GM18870 (cell line): Measurements from ENCODE around the gene IRF3.

Source experiments
- ATAC-seq: cut with Tn5 transposase; IDR thresholded peaks from one replicate; pipeline ENCODE4 v1.9.1; 2021; ENCODE audit warnings: moderate library complexity; ENCODE audit not compliant: unreplicated experiment

The IRF3 gene

GRCh38 chr19:49672131-49672919, 6.7 kb upstream of the IRF3 start:
- ATAC-seq, result no peak

DNA sequence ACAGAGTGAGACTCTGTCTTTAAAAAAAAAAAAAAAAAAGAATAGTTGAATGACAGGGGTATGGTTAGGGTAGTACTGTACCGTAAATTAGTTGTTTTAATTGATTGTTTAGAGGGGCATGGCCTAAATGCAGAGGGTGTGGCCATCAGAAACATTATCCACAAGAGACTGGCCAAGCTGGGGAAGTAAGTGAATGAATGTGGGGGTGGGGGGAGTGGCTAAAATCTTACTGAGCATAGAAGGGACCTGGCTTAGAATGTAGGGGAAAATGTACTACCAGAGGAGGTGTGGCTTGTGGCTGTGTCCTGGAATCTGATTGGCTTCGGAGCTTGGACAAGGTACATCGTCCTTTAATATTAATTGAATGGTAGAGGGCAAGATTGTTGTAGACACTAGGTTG, 3.9 kb upstream of the IRF3 start:
- no peak for ATAC-seq

DNA sequence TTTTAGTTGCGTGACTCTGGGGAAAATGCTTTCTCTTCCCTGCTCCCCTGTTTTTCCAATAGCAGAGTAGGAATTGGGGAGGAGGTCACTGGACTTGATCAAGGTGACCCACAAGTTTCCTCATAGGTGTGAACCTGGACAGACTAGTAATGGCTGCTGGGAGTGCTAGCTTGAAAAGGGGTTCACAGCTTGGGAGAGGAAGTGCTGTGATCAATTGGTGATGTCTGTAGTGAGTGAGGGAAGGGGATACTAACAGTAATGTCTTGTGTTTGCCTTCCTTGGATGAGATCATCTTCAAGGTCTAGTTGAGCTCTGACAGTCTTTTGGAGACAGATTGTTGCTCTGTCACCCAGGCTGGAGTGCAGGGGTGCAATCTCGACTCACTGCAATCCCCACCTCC, 1.8 kb upstream of the IRF3 start:
- ATAC-seq, result no peak

DNA sequence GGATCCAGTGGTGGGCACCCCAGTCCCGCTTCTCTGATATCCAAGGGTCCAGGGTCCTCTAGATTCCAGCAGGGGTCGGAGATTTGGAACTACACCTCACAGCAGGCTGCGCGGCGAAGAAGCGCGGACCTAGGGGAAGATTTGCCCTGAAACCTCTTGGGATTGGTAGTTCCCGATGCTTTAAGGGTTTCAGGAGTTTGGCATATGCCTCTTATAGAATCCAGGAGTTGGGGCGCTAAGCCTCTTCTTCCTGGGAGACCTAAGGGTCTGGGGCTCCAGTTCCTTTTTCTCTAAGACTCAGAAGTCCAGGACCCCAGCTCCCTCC, 425 bp upstream of the IRF3 start:
- no peak for ATAC-seq

DNA sequence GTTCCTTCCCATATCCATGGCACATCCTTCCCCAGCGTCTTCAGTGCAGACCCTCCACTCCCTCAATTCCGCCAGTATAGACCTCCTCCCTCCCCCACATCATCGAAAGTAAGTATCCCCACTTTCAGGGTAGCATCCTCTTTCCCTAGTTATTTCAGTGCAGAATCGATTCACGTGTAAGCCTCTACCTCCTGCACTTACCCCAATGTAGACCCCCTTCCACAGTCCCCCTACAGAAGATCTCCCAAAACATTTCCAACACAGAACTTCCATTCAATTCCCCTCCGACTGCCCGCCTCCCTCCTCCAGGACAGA, 664 bp downstream of the IRF3 start:
- no peak for ATAC-seq

DNA sequence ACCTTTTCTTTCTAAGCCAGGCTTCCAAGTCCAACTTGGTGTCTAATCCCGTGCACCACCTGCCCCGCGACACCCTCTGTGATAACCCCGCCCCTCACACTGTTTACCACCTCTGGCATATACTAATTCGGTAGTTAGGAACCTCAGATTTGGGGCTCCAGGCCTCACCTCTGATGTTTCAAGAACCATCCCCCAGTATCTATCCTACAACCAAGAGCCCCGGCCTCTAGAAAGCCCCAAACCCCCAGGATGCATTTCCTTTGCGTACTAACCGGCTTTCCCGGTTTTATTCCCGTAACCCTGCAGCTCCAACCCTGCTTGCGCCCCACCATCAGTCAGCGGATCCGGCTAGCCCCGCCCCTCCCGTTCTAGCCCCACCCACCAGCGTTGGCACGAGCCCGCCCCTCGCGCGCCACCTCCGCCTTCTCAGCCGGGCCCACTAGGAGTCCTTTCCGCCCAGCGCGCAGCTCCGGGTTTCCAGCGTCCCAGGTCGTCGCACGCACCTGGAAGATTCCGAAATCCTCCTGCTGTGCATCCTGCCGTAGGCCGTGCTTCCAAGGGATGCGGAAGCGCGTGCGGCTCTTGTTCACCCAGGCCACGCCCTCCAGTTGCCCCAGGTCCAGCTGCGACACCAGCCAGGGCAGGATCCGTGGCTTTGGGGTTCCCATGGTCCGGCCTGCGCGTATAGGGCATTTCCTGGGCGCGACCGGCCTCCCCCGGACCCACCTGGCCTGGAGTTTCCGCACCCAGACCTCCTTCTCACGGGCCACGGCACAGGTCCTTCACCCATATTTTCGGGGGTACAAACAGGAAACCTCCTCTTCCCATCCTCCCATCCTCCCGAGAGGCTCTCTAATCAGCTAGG, 1.3 kb downstream of the IRF3 start:
- ATAC-seq, result no peak

DNA sequence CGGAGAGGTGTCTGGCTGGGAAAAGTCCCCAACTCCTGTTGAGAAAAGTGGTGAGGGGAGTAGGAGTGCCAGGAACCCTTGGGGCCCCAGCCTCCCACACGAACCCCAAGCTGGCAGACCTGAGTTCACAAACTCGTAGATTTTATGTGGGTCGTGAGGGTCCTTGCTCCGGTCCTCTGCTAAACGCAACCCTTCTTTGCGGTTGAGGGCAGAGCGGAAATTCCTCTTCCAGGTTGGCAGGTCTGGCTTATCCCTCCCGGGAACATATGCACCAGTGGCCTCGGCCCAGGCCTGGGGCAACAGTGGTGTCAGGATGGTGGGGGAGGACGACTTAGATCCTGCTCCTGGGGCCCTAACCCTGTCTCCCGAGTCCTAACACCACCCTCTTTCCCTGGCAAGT, 2.4 kb downstream of the IRF3 start:
- ATAC-seq, result no peak

DNA sequence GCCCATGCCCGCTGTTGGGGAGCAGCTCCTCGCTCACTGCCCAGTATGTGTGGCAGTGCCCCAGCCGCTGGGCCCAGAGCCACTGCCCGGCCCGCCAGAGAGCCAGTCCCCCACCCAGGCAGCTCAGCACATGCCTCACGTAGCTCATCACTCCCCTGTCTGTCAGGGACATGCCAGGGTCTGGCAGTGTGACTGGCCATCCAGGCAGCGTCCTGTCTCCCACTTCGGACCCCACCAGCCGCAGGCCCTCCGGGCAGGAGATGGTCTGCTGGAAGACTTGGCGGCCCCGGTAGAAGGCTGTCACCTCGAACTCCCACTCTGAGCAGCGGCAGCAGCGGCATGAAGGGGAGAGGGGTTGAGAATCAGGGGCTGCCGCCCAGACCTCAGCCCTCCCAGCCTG, 3.6 kb downstream of the IRF3 start:
- no peak for ATAC-seq

DNA sequence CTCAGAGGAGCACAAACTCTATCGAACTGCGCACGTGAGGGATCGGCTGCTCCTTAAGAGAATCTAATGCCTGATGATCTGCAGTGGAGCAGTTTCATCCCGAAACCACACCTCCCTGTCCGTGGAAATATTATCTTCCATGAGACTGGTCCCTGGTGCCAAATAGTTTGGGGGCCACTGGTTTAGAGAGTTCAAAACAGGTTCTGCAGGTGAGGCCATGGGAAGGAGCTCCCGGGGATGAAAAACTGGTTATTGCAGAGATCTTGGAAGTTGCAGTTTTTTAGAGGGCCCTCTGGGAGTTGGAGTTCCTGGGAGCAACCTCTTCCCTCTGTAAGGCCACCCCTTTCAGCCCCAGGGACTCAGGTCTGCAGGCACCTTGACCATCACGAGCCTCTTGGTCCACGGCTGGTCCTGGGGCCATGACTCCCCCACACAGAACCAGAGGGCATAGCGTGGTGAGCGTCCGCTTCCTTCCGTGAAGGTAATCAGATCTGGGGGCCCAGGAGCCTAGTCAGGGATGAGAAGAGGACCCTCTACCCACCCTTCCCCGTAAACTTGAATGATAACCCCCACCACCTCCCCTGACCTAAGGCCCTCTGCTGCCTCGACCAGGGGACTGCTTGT, 5.2 kb downstream of the IRF3 start:
- no peak for ATAC-seq

GRCh38 chr19:49658566-49659442, 6.9 kb downstream of the IRF3 start:
- ATAC-seq, result no peak

DNA sequence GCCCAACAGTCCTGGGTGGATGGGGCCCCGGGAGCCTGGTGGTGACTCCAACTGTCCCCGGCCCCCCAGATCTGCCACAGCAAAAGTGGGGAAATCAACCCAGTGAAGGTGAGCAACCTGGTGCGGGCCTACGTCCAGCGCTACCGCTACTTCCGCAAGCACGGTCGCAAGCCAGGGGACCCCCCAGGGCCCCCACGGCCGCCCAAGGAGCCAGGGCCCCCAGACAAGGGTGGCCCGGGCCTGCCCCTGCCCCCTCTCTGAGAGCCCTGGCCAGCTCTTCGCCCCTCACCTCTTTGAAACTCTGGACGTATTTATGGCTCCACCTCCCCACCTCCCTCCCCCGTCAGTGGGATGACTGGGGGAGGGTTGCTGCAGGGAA, 7.5 kb downstream of the IRF3 start:
- no peak for ATAC-seq

DNA sequence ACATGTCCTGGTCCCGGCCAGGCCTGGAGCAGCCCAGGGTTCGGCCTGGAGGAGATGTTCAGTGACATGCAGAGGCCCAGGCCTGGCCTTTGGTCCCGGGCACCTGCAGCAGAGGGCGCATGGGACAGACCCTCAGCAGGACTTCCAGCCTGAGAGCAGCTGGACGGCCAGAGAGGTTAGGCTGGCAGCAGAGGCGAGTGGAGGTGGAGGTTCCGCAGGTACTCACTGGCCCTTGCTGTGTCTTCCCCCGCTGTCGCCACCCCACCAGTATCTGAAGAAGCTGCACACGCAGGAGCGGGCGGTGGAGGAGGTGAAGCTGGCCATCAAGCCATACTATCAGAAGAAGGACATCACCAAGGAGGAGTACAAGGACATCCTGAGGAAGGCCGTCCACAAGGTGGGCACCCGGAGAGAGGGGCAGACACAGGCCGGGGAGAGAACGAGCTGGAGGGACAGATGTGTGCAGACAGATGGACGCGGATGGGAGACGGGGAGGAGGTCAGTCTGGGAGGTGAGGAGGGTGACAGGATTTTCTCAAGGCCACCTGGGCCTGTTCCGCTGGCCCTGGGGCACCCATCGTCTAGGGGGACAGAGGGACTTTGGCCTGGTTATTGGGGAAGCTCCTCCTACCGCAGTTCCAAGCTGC, 8.0 kb downstream of the IRF3 start:
- no peak for ATAC-seq

DNA sequence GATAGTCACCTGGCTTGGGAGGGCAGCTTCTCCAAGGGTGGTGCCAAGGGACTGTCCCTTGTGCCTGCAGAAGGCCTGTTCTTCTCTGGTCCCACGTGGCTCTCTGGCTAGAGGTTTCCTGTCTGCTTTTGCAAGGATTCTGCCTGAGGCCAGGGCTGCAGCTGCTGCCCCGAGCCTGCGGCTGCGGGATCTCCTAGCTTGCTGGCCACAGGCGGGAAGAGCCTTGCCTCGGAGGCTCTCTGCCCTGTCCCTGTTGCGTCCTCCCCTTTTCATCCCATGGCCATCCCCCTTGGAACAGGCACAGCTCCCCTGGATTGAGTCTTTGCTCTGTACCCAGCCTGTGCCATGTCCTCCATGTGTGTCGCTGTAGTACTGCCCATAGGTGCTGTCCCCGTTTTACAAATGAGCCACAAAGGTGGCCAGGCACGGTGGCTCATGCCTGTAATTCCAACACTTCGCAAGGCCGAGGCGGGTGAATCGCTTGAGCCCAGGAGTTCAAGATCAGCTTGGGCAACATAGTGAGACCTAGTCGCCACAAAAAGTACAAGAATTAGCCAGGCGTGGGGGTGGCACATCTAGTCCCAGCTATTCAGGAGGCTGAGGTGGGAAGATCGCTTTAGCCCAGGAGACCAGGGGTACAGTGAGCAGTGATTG, 9.1 kb downstream of the IRF3 start:
- ATAC-seq, result no peak

DNA sequence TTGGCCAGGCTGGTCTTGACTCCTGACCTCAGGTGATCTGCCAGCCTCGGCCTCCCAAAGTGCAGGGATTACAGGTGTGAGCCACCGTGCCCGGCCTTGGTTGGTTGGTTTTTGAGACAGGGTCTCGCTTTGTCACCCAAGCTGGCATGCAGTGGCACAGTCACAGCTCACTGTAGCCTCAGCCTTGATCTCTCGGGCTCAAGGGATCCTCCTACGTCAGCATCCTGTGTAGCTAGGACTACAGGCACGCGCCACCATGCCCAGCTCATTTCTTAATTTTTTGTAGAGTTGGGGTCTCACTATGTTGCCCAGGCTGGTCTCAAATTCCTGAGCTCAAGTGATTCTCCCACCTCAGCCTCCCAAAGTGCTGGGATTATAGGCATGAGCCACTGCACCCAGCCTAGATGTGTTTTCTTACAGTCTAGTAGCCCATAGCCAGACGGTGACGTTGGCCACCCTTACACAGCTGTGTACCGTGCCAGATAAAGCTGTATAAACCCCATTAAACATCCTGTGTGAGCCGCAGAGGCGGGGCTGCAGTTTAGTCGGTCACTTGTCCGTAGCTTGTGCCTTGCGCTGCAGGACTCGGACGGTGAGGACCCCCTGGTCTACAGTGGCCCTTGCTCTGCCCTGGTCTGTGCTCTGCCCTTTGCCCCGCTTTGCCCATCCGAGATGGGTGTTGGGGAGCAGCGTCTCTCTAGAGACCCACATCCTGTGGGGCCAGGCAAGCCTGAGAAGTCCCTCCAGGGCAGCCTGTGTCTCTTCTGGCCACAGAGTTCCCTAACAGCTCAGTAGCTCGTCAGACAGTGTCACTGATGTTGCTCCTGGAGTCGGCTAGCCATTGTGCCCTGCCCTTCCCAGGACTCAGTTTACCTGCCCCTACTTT, 9.8 kb downstream of the IRF3 start:
- no peak for ATAC-seq

- ATAC-seq, result no peak
Measured at GRCh38 chr19:49654581-49654980, 11.1 kb downstream of the IRF3 start.

- ATAC-seq, result no peak
Measured at GRCh38 chr19:49653466-49653806, 12.2 kb downstream of the IRF3 start.

DNA sequence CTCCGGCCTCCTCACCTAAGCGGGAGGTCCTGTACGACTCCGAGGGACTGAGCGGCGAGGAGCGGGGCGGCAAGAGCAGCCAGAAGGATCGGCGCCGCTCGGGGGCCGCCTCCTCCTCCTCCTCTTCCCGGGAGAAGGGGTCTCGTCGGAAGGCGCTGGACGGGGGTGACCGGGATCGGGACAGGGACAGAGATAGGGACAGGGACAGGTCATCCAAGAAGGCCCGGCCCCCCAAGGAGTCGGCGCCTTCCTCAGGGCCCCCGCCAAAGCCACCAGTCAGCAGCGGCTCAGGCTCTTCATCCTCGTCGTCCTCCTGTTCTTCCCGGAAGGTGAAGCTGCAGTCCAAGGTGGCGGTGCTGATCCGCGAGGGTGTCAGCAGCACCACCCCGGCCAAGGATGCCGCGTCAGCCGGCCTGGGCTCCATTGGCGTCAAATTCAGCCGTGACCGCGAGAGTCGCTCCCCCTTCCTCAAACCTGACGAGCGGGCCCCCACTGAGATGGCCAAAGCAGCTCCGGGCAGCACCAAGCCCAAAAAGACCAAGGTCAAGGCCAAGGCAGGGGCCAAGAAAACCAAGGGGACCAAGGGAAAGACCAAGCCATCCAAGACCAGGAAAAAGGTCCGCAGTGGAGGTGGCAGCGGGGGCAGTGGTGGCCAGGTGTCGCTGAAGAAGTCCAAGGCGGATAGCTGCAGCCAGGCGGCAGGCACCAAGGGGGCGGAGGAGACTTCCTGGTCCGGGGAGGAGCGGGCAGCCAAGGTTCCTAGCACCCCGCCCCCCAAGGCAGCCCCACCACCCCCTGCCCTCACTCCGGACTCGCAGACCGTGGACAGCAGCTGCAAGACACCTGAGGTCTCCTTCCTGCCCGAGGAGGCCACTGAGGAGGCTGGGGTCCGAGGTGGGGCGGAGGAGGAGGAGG, 12.8 kb downstream of the IRF3 start:
- ATAC-seq, result no peak

- ATAC-seq, result no peak
Measured at GRCh38 chr19:49651820-49652550, 13.7 kb downstream of the IRF3 start.
